Measurements from ENCODE around the gene AKAP1. TPM values are rescaled to one million over a fixed set of nuclear protein-coding genes. Genes with fewer than 3 reads are reported as not detected.

Gene AKAP1
- polyA plus RNA-seq, 2 of the 4 experiments (the other 2 are of a cell fraction): 45.8 to 48.0 TPM

- no peak for ATAC-seq
- CTCF ChIA-PET: no interaction called here
- POLR2A ChIA-PET: no interaction called here
- DNase-seq (ENCODE audit: low read depth in 1 of 2, low spot score in 1 of 2): no peak
- Histone ChIP-seq H3K27ac (no peak overlapping the region), H3K4me3 (no peak overlapping the region), H3K9me3 (no peaks in the 10 kb centered on the region), H3K4me2 (no peak overlapping the region), H3K4me1 (no peaks in the 10 kb centered on the region)
- 40% methylated on average over 4 of the region's 4 CpGs for WGBS (ENCODE audit: missing lambda C conversion rate)
- TF ChIP-seq HES2 (IDR thresholded peaks at IDR 0.05) (no peak), PHF8 (IDR thresholded peaks at IDR 0.05; ENCODE audit: borderline replicate concordance, low read depth) (no peak)
- no peak for FAIRE-seq
Measured at GRCh38 chr17:57043276-57043675, 41.8 kb upstream of the AKAP1 start.

DNA sequence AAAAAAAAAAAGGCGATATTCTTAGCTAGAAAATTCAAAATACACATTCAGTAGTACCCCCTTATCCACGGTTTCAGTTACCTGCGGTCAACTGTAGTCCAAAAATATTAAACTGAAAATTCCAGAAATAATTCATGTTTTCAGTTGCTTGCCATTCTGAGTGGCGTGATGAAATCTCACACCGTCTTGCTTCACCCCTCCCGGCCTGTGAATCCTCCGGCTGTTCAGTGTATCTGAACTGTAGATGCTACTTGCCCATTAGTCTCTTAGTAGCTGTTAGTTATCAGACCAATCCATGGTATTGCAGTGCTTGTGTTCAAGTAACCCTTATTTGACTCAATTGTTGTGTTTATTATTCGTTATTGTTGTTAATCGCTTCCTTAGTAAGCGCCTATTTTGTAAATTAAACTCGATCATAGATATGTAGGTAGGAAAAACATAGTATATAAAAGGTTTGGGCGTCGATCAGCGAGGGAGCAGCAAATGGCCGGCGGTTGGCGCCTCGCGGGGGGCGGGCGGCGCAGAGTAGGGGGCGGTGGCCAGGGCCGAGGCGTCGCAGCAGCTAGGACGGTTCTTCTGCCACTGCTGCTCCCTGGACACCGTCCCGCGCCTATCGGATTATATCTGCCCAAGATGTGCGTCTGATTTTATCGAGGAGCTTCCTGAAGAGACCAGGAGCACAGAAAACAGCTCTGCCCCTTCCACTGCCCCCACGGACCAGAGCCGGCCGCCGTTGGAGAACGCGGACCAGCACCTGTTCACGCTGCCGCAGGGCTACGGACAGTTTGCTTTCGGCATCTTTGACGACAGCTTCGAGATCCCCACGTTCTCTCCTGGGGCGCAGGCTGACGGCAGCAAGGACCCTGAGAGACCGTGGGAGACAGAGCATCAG lies 39.8 kb upstream of the AKAP1 start:
- no peak overlapping the region for H3K4me2 ChIP-seq
- TF ChIP-seq EP300 (IDR thresholded peaks at IDR 0.05): no peak
- TF ChIP-seq, protein P1, sequence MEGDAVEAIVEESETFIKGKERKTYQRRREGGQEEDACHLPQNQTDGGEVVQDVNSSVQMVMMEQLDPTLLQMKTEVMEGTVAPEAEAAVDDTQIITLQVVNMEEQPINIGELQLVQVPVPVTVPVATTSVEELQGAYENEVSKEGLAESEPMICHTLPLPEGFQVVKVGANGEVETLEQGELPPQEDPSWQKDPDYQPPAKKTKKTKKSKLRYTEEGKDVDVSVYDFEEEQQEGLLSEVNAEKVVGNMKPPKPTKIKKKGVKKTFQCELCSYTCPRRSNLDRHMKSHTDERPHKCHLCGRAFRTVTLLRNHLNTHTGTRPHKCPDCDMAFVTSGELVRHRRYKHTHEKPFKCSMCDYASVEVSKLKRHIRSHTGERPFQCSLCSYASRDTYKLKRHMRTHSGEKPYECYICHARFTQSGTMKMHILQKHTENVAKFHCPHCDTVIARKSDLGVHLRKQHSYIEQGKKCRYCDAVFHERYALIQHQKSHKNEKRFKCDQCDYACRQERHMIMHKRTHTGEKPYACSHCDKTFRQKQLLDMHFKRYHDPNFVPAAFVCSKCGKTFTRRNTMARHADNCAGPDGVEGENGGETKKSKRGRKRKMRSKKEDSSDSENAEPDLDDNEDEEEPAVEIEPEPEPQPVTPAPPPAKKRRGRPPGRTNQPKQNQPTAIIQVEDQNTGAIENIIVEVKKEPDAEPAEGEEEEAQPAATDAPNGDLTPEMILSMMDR (IDR thresholded peaks at IDR 0.05): no peak
- TF ChIP-seq HOXB5 (CRISPR knock-in tag; IDR thresholded peaks at IDR 0.05): no peak
- no peak for TF ChIP-seq CBX8 (IDR thresholded peaks at IDR 0.05)
- no peak for TF ChIP-seq ZNF302 (CRISPR knock-in tag; IDR thresholded peaks at IDR 0.05)
- TF ChIP-seq ZSCAN20 (CRISPR knock-in tag; IDR thresholded peaks at IDR 0.05): no peak
- TF ChIP-seq ELK1 (IDR thresholded peaks at IDR 0.05; ENCODE audit: low read depth, low read length): no peak
- TF ChIP-seq HOXA7 (CRISPR knock-in tag; IDR thresholded peaks at IDR 0.05): no peak
- TF ChIP-seq, protein P2, sequence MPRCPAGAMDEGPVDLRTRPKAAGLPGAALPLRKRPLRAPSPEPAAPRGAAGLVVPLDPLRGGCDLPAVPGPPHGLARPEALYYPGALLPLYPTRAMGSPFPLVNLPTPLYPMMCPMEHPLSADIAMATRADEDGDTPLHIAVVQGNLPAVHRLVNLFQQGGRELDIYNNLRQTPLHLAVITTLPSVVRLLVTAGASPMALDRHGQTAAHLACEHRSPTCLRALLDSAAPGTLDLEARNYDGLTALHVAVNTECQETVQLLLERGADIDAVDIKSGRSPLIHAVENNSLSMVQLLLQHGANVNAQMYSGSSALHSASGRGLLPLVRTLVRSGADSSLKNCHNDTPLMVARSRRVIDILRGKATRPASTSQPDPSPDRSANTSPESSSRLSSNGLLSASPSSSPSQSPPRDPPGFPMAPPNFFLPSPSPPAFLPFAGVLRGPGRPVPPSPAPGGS (IDR thresholded peaks at IDR 0.05): no peak
- TF ChIP-seq CHD2 (IDR thresholded peaks at IDR 0.05; ENCODE audit: low read length, partially characterized antibody): no peak
- no peak for TF ChIP-seq PHF8 (IDR thresholded peaks at IDR 0.05; ENCODE audit: borderline replicate concordance, low read depth)
- TF ChIP-seq POLR2AphosphoS2 (conservative IDR thresholded peaks at IDR 0.05; ENCODE audit: low read length): no peak
- TF ChIP-seq RAD21 (conservative IDR thresholded peaks at IDR 0.05 in 1 of 2, IDR thresholded peaks at IDR 0.05 in 1 of 2): no peak
- no peak overlapping the region for H3K4me3 ChIP-seq
- no peak overlapping the region for H3K27ac ChIP-seq
- DNase-seq (ENCODE audit: low read depth in 1 of 2, low spot score in 1 of 2) (no peak), ATAC-seq (no peak), FAIRE-seq (peak; percentile 18)
- ChIA-PET POLR2A (no interaction called here), CTCF (interaction anchor here (1.3 kb wide), 1 partner anchor 34 kb away, joined by 4 read pairs; no protein-coding TSS in a partner anchor)
- H3K4me1 ChIP-seq: no peaks in the 10 kb centered on the region
- 82% methylated on average over 49 of the region's 49 CpGs for WGBS (ENCODE audit: missing lambda C conversion rate)
- H3K9me3 ChIP-seq: no peaks in the 10 kb centered on the region

- ATAC-seq: peak in 1 of 2 experiments; percentile 45; a peak in 3 of 6 replicates
- Histone ChIP-seq H3K4me3 (no peak overlapping the region), H3K27ac (no peak overlapping the region), H3K4me2 (no peak overlapping the region), H3K4me1 (no peaks in the 10 kb centered on the region), H3K9me3 (no peaks in the 10 kb centered on the region)
- 67% methylated on average over 55 of the region's 69 CpGs for WGBS (ENCODE audit: missing lambda C conversion rate)
- no peak for DNase-seq (ENCODE audit: low read depth in 1 of 2, low spot score in 1 of 2)
- POLR2A ChIA-PET: no interaction called here
- no peak for FAIRE-seq
- CTCF ChIA-PET: no interaction called here
- TF ChIP-seq JUN (IDR thresholded peaks at IDR 0.05) (no peak), RFX5 (IDR thresholded peaks at IDR 0.05) (no peak), EHF (CRISPR knock-in tag; IDR thresholded peaks at IDR 0.05) (no peak), HDAC2 (IDR thresholded peaks at IDR 0.05) (no peak), BHLHE40 (IDR thresholded peaks at IDR 0.05; ENCODE audit: low read depth, low read length) (no peak), MAX (IDR thresholded peaks at IDR 0.05) (no peak), TFCP2L1 (CRISPR knock-in tag; IDR thresholded peaks at IDR 0.05) (no peak)
Measured at GRCh38 chr17:57045868-57046704, 39.0 kb upstream of the AKAP1 start.
